ENCODE measurements around the gene LIMS2.

DNA sequence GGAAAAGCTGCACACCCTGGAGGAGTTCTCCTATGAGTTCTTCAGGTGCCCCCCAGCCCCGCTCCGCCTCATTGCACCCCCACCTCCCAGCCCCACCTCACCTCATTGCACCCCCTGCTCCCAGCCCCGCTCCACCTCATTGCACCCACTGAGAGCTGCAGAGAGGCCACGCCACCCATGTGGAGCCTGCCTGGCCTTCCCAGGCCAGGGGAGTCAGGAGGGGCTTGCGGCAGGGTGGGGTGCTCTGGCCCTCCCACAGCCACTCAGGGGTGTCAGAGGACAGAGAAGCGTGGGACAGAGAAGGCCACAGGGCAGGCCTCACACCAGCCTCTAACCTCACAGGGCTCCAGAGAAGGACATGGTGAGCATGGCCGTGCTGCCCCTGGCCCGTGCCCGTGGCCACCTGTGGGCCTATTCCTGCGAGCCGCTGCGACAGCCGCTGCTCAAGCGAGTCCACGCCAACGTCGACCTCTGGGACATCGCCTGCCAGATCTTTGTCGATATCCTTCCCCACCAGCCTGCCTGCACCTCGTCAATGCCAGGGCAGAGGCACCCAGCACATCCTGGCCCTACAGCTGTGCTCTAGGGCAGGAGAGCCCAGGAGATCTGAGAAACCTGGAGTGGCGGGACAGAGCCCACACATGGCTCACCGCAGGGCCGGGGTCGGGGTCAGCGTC lies 44.3 kb downstream of the LIMS2 start:
- TF ChIP-seq, protein P1, sequence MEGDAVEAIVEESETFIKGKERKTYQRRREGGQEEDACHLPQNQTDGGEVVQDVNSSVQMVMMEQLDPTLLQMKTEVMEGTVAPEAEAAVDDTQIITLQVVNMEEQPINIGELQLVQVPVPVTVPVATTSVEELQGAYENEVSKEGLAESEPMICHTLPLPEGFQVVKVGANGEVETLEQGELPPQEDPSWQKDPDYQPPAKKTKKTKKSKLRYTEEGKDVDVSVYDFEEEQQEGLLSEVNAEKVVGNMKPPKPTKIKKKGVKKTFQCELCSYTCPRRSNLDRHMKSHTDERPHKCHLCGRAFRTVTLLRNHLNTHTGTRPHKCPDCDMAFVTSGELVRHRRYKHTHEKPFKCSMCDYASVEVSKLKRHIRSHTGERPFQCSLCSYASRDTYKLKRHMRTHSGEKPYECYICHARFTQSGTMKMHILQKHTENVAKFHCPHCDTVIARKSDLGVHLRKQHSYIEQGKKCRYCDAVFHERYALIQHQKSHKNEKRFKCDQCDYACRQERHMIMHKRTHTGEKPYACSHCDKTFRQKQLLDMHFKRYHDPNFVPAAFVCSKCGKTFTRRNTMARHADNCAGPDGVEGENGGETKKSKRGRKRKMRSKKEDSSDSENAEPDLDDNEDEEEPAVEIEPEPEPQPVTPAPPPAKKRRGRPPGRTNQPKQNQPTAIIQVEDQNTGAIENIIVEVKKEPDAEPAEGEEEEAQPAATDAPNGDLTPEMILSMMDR (IDR thresholded peaks at IDR 0.05) = no peak
- TF ChIP-seq POLR2A (IDR thresholded peaks at IDR 0.05) = no peak

Measured in body of pancreas (tissue), 4 donors.